GM18873 (cell line): ENCODE measurements around the gene FAM136A.
"Not testable (repeated sequence)": the region's sequence is repeated elsewhere in the genome, so short reads cannot be mapped to it uniquely, and the experiment has no call there.

Source experiments
- ATAC-seq: cut with Tn5 transposase; IDR thresholded peaks from one replicate; pipeline ENCODE4 v1.9.1; 2021; ENCODE audit warnings: mild to moderate bottlenecking, moderate library complexity, moderate number of reproducible peaks; ENCODE audit not compliant: unreplicated experiment, low FRiP score

FAM136A gene

GRCh38 chr2:70301344-70302194, at the start of gene FAM136A:
TSS of gene FAM136A (minus strand) at chr2:70302067. CDS start at chr2:70302011, 56 bp downstream.
- ATAC-seq: peak; percentile 50

- ATAC-seq: no peak
Measured at GRCh38 chr2:70349921-70350685, 48.2 kb upstream of the FAM136A start.

DNA sequence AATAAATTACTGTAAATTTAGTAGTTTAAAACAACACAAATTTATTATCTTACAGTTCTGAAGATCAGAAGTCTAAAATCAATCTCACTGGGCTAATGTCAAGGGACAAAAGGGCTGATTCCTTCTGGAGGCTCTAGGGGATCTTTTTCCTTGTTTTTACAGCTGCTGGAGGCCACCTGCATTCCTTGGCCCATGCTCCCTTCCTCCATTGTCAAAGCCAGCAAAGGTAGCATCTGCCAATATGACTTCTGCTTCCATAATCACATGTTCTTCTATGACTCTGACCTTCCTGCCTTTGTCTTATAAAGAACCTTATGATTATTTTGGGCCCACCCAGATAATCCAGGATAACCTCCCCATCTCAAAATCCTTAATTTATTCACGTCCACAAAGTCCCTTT, 46.0 kb upstream of the FAM136A start:
- ATAC-seq: no peak

DNA sequence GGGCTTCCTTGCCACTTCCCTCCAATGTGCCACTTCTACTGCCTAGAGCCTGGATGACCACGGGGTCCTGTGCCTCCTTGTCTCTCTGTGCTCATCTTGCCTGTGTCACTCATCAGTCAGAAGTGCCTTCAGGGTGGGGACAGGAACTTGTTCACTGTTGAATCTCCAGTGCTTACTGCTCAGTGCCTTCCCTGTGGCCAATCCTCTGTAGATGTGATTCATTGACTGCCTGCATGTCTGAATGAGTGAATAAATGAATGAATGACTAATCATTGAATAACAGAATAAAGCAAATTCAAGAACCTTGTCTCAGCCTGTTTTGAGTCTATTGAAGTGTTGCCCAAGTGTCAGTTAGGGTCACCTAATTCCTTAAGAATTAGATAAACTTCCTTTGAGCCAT, 42.3 kb upstream of the FAM136A start:
- ATAC-seq: no peak

DNA sequence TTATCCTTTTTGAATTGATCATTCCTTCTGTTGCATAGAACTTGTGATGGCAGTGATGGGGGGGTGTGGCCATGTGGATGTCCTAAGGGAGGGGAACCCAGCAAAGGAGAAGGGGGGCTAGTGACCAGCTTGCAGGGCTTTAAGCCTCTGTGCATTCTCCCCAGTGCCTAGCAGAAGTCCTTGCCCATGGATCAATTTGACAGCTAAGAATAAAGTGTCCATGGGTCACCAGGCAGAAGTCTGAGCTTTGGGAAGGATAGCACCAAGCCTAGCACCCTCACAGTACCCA, 39.6 kb upstream of the FAM136A start:
- ATAC-seq: no peak

DNA sequence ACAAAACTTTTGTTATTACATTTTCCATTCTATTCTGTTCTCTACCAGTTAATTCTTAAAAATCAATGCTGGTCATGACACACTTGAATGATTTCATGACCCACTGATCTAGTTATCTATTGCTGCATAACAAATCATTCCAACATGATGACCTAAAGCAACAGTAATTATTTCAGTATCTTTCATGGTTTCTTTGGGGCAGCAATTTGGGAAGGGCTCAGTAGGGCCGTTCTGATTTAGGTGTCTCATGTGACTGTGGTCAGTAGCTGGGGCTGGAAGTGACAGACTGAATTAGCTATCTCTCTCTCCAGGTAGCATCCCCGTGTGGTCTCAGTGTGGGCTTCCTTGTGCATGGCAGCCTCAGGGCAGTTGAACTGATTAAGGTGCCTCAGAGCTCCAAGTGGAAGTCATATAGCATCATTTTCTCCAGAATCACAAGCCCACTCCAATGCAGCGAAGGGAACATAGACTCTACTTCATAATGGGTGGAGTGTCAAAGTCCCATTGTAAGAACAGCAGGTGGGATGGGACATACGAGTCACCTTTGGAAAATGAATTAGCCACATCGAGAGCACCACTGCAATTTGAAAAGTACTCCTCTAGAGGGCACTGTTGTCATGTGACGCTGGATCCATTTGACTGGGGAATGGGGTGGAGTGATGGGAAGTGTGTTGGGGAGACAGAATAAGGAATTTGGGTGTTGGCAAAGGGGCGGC, 39.1 kb upstream of the FAM136A start:
- ATAC-seq: no peak

DNA sequence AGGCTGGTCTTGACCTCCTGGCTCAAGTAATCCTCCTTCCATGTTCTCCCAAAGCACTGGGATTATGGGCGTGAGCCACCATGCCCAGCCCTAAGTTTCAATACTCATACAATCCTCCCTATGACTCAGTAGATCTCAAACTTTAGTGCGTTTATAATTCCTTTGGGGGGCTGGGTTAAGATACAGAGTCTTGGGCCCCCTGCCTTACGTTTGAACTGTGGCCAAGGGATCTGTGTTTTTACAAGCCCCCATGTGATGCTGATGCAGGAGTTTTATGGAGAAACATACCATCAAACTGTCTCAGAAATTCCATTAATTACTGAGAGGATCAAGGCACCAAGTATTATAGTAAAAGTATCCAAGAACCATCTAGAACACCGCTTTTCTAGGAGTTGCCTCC, 38.2 kb upstream of the FAM136A start:
- ATAC-seq: no peak

- ATAC-seq: no peak
Measured at GRCh38 chr2:70336552-70336951, 34.7 kb upstream of the FAM136A start.

DNA sequence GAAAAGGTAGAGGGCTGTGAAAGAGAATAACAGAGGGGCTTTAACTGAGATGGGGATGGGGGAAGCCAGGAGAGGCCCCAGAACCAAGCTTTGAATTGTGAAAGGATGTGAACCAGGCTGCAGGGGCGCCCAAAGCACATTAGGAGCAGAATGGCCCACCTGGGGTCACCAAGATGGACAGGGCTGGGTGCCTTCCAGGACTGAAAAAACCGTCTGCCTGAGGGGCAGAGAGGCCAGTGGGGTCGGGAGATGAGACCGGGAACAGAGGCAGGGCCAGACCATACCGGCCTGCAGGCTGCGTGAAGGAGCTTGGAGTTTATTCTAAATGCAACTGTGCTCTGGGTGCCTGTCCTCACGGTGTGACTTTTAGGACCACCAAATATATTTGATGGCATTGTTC, 29.1 kb upstream of the FAM136A start:
- ATAC-seq: no peak

DNA sequence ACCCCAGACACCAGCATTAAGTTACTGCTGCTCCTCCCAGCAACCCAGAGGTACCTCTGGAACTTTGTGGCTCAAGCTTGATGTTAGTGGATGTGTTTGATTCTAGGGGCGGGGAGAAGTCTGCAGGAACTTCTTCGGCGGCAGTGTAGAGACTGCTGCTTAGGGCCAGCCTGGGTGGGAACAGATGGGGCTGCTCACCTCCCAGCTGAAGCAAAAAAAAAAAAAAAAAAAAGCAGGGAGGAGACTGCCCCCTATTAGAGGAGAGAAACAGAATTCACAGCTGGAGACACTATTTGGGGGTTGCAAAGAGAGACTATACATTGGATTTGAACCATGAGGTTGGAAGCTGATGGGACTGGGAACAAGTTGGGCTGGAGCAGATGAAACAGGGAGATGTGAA, 28.6 kb upstream of the FAM136A start:
- ATAC-seq: no peak

- no peak for ATAC-seq
Measured at GRCh38 chr2:70328921-70329561, 27.2 kb upstream of the FAM136A start.

- ATAC-seq: no peak
Measured at GRCh38 chr2:70325875-70326274, 24.0 kb upstream of the FAM136A start.

DNA sequence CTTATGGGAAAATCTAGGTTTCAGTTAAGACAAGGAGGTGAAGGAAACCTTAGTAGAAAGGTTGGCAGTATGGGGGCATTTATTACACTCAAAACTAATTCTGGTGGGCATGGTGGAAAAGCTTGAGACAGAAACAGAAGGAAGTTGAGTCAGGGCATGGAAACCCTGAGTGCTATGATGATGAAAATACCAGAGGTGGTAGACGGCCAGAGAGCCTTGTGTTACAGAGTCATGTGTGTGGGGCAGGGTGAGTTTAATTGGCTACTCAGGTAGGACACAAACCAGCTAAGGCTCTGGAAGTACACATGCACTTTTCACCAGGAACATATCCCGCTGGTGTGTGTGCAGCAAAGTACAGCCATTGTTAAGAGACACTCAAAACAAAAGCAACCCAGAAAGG, 20.7 kb upstream of the FAM136A start:
- ATAC-seq: no peak

DNA sequence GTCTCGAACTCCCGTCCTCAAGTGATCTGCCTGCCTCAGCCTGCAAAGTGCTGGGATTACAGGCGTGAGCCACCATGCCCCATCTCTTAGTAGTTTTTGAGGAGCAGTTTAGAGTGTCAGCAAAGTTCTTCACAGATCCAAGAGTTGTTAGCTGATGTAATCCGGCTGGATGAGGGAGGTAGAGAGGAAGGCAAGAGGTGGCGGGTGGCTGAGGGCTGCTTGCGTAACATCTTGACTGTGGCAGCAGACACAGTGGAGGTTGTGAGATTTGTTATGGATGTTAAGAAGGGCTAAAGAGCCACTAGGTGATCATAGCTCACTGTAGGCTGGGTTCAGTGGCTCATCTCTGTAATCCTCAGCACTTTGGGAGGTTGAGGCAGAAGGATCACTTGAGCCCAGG, 19.5 kb upstream of the FAM136A start:
- no peak for ATAC-seq

- no peak for ATAC-seq
Measured at GRCh38 chr2:70314640-70315039, 12.8 kb upstream of the FAM136A start.

DNA sequence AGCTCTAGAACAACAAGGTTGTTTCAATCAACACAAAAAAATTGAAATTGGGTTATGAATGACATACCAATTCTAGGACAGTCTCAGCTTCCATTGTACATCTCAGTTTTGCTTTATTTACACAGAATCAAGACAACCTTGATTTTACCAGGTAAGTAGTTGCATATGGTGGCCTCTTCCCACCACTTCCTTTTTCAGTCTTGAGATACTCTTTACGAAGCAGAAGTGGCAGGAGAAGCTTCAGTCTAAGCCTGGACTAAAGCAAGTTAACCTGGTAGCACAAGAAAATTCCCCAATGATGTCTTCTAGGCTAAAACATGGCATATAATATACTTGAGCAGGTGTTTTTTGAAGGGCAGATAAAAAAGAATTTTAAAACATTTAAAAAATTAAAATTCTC, 10.7 kb upstream of the FAM136A start:
- no peak for ATAC-seq

GRCh38 chr2:70310899-70311298, 9.0 kb upstream of the FAM136A start:
- ATAC-seq: no peak

- no peak for ATAC-seq
Measured at GRCh38 chr2:70305531-70305930, 3.7 kb upstream of the FAM136A start.

DNA sequence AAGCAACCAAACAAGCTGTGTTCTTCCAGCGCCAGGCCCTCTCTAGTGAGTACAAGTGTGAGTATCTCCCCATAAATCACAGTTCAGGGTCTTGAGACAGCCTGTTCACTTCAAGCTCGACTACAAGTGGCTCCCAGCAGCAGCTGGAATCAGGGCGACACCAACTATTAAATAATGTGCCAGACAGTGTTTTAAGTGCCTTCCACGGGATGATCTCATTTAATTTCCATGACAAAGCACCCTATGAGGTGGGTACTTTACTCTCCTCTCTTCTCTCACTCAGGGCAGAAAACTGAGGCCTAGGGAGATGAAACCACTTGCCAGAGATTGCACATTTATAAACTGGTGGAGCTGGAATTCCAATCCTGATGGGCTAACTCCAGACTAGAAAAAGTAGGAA, 2.6 kb upstream of the FAM136A start:
- no peak for ATAC-seq

DNA sequence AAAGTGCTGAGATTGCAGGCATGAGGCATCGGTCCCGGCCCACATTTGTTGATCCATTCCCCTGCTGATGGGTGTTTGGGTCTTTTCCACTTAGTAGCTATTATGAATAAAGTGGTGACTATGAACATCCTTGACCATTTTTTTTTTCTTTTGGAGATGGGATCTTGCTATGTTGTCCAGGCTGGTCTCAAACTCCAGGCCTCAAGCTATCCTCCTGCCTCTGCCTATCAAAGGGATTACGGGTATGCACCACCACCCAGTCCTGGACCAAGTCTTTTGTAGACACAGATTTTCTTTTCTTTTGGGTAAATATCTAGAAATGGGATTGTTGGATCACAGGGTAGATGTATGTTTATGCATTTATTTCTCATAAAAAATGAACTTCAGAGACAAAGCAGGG, 1.3 kb upstream of the FAM136A start:
- ATAC-seq: no peak

- ATAC-seq: not testable (repeated sequence)
Measured at GRCh38 chr2:70302195-70302546, 304 bp upstream of the FAM136A start.
